AG04450 (cell line): Measurements from ENCODE around the gene CLCNKB. TPM values are rescaled to one million over a fixed set of nuclear protein-coding genes. Genes with fewer than 3 reads are reported as not detected.
"Not testable (repeated sequence)": the region's sequence is repeated elsewhere in the genome, so short reads cannot be mapped to it uniquely, and the experiment has no call there.

ENCODE experiments used
- CTCF ChIA-PET: fragments of 300-600, 350-600 bp; formaldehyde crosslinking; extraction: SDS; loops from one replicate; lab custom pipeline; 2022; ENCODE audit warnings: antibody characterized with exemption, inconsistent platforms; lab: Charles Lee
- POLR2A ChIA-PET: fragments of 350-600 bp; formaldehyde crosslinking; extraction: SDS; loops from one replicate; lab custom pipeline; 2021; ENCODE audit warnings: antibody characterized with exemption, inconsistent platforms; lab: Yijun Ruan, JAX
- DNase-seq: peaks from one replicate; pipeline ENCODE4 v3.0.0-alpha.2; 2011; ENCODE audit warnings: low read depth, low spot score
- H3K27ac ChIP-seq: one replicate; pipeline ENCODE4 v1.5.1; 2012; ENCODE audit warnings: low read depth, low read length, control low read depth
- H3K27me3 ChIP-seq: one replicate; pipeline ENCODE4 v1.6.0; 2012; ENCODE audit warnings: low read length; ENCODE audit not compliant: control insufficient read depth, insufficient read depth
- H3K4me3 ChIP-seq: 2 replicates; pipeline ENCODE4 v1.5.1; 2011; ENCODE audit warnings: mild to moderate bottlenecking, low read depth, low read length, control low read depth
- H3K9me3 ChIP-seq: 2 replicates; pipeline ENCODE4 v1.5.1; 2012; ENCODE audit warnings: low read length; ENCODE audit not compliant: control insufficient read depth, insufficient read depth
- CTCF ChIP-seq: IDR thresholded peaks from 2 replicates; pipeline ENCODE4 v1.5.1; 2011; ENCODE audit warnings: low read depth, low read length, control low read depth, inconsistent platforms
- polyA plus RNA-seq: library from polyadenylated mRNA; depleted of rRNA; stranded (reverse); fragments of >200 nt; gene quantifications from 2 replicates; pipeline ENCODE4 v1.2.3, GENCODE V29; 2011

The CLCNKB gene
- polyA plus RNA-seq, 1 experiment, result 0.21 TPM

GRCh38 chr1:16019644-16020277 is 23.8 kb upstream of the CLCNKB start:
- ChIA-PET CTCF (interaction anchor here (1.3 to 1.5 kb wide), 4 partner anchors 10 to 228 kb away, joined by 3 to 6 read pairs (median 4); no protein-coding TSS in a partner anchor), POLR2A (no interaction called here)
- no peak for TF ChIP-seq CTCF
- peaks cover 6% of the 10 kb centered on the region; the same call in 1 of the 2 replicates for H3K9me3 ChIP-seq
- DNase-seq, result no peak
- no peak overlapping the region for H3K4me3 ChIP-seq
- no peaks in the 10 kb centered on the region for H3K27me3 ChIP-seq
- H3K27ac ChIP-seq, result no peak overlapping the region

GRCh38 chr1:16020325-16020724 is 23.3 kb upstream of the CLCNKB start:
- Histone ChIP-seq H3K9me3 (peaks cover 5% of the 10 kb centered on the region; the same call in 1 of the 2 replicates), H3K27ac (no peak overlapping the region), H3K4me3 (no peak overlapping the region), H3K27me3 (peaks cover 3% of the 10 kb centered on the region)
- DNase-seq, result no peak
- ChIA-PET POLR2A (no interaction called here), CTCF (interaction anchor here (1.3 to 1.5 kb wide), 4 partner anchors 11 to 229 kb away, joined by 3 to 6 read pairs (median 4); no protein-coding TSS in a partner anchor)
- no peak for TF ChIP-seq CTCF

- CTCF ChIA-PET, result interaction anchor here (1.3 kb wide), 3 partner anchors 12 to 229 kb away, joined by 3 to 4 read pairs (median 4); no protein-coding TSS in a partner anchor
- H3K9me3 ChIP-seq, POLR2A ChIA-PET, H3K27ac ChIP-seq, DNase-seq, H3K27me3 ChIP-seq, H3K4me3 ChIP-seq: not testable (repeated sequence)
Observed at GRCh38 chr1:16020878-16021277, 22.7 kb upstream of the CLCNKB start.

GRCh38 chr1:16021681-16022080 is 21.9 kb upstream of the CLCNKB start, which contains the start of gene CLCNKA:
Gene CLCNKA, plus strand, starts transcription at chr1:16022036. Its CDS starts 584 bp downstream, at chr1:16022620.
- CTCF ChIA-PET, result interaction anchor here (0.9 to 1.3 kb wide), 3 partner anchors 11 to 230 kb away, joined by 3 read pairs; no protein-coding TSS in a partner anchor
- no peak for DNase-seq
- POLR2A ChIA-PET, result no interaction called here

GRCh38 chr1:16022393-16022792 is 21.2 kb upstream of the CLCNKB start:
- Histone ChIP-seq H3K9me3 (no peaks in the 10 kb centered on the region), H3K27me3 (peaks cover 4% of the 10 kb centered on the region), H3K4me3 (no peak overlapping the region), H3K27ac (no peak overlapping the region)
- CTCF ChIA-PET, result interaction anchor here (0.6 to 1.1 kb wide), 3 partner anchors 11 to 229 kb away, joined by 3 read pairs; no protein-coding TSS in a partner anchor
- TF ChIP-seq CTCF, result no peak
- POLR2A ChIA-PET, result no interaction called here
- DNase-seq, result no peak

More at GRCh38 chr1:16021681-16022080, 21.9 kb upstream of the CLCNKB start, which contains the start of gene CLCNKA:
- no peak for TF ChIP-seq CTCF
- Histone ChIP-seq H3K27ac (no peak within 1 kb of the TSS), H3K27me3 (peaks cover 3% of the 10 kb centered on the region), H3K4me3 (no peak within 1 kb of the TSS), H3K9me3 (no peaks in the 10 kb centered on the region)
